Measurements from ENCODE around the gene RFPL1. TPM values are rescaled to one million over a fixed set of nuclear protein-coding genes. Genes with fewer than 3 reads are reported as not detected.

Gene RFPL1
- polyA plus RNA-seq, 1 donor from 2014 or later, result not detected

DNA sequence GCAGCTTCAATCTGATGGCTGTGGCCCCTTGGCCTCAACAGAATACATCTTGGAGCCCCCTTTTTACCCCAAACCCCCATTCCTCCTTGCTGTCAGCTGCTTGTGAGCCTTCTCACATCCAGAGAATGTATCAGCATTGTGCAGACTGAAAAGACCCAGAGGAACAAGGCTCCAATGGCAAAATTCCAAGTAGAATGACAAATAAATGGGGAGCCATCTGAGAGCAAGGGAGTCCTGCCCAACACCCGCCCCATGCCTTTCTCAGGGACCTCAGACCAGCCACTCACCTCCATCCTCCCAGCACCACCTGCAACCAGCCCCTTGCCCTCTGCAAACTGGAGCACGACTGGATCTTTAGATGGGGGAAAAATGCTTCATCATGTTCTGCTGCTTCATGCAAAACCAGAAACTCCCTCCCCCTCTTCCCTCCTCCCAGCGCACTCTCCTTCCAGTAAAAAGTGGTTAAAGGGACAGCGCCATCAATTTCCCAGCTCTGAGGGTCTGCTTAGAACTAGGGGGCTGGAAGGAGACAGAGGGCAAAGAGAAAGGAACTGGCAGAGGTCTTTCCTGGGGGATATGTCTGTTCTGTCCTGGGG is 39.4 kb downstream of the RFPL1 start:
- TF ChIP-seq EZH2 (IDR thresholded peaks at IDR 0.05; ENCODE audit: borderline replicate concordance, insufficient read depth, low read length, poor library complexity, severe bottlenecking) (no peak), TAF1 (IDR thresholded peaks at IDR 0.05; ENCODE audit: low read depth) (no peak), REST (IDR thresholded peaks at IDR 0.05; ENCODE audit: borderline replicate concordance) (no peak), POLR2AphosphoS5 (IDR thresholded peaks at IDR 0.05) (no peak), MXI1 (conservative IDR thresholded peaks at IDR 0.05; ENCODE audit: poor library complexity, severe bottlenecking) (no peak), RAD21 (conservative IDR thresholded peaks at IDR 0.05) (no peak), EP300 (conservative IDR thresholded peaks at IDR 0.05; ENCODE audit: poor library complexity, severe bottlenecking) (no peak), SMC3 (conservative IDR thresholded peaks at IDR 0.05; ENCODE audit: poor library complexity) (no peak)
- TF ChIP-seq, protein P1, sequence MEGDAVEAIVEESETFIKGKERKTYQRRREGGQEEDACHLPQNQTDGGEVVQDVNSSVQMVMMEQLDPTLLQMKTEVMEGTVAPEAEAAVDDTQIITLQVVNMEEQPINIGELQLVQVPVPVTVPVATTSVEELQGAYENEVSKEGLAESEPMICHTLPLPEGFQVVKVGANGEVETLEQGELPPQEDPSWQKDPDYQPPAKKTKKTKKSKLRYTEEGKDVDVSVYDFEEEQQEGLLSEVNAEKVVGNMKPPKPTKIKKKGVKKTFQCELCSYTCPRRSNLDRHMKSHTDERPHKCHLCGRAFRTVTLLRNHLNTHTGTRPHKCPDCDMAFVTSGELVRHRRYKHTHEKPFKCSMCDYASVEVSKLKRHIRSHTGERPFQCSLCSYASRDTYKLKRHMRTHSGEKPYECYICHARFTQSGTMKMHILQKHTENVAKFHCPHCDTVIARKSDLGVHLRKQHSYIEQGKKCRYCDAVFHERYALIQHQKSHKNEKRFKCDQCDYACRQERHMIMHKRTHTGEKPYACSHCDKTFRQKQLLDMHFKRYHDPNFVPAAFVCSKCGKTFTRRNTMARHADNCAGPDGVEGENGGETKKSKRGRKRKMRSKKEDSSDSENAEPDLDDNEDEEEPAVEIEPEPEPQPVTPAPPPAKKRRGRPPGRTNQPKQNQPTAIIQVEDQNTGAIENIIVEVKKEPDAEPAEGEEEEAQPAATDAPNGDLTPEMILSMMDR (IDR thresholded peaks at IDR 0.05; ENCODE audit: poor library complexity, severe bottlenecking), result no peak
- H3K36me3 ChIP-seq (ENCODE audit: insufficient read depth, low read length), result no peaks in the 10 kb centered on the region
- H3K9me3 ChIP-seq (ENCODE audit: low read length), result no peaks in the 10 kb centered on the region
- H3K4me2 ChIP-seq (ENCODE audit: low read length), result no peak overlapping the region
- no peak overlapping the region for H3K27ac ChIP-seq (ENCODE audit: low read length)
- no peaks in the 10 kb centered on the region for H3F3A ChIP-seq (ENCODE audit: insufficient read depth, low read length, poor library complexity, severe bottlenecking)
- no peaks in the 10 kb centered on the region for H4K20me1 ChIP-seq (ENCODE audit: insufficient read depth)
- no peaks in the 10 kb centered on the region for H3K9me2 ChIP-seq (ENCODE audit: insufficient read depth, low read length)
- no peaks in the 10 kb centered on the region for H3K79me2 ChIP-seq (replicated peaks; ENCODE audit: insufficient read depth, low read length)
- H2AFZ ChIP-seq (ENCODE audit: low read depth, low read length), result no peak overlapping the region
- H3K27me3 ChIP-seq (ENCODE audit: insufficient read depth, low read depth, low read length), result peaks cover 51% of the 10 kb centered on the region
- peak overlapping the region; percentile 23 for H3K9ac ChIP-seq (ENCODE audit: low read length)
- peak overlapping the region; percentile 70 for H3K4me3 ChIP-seq (ENCODE audit: low read length)

DNA sequence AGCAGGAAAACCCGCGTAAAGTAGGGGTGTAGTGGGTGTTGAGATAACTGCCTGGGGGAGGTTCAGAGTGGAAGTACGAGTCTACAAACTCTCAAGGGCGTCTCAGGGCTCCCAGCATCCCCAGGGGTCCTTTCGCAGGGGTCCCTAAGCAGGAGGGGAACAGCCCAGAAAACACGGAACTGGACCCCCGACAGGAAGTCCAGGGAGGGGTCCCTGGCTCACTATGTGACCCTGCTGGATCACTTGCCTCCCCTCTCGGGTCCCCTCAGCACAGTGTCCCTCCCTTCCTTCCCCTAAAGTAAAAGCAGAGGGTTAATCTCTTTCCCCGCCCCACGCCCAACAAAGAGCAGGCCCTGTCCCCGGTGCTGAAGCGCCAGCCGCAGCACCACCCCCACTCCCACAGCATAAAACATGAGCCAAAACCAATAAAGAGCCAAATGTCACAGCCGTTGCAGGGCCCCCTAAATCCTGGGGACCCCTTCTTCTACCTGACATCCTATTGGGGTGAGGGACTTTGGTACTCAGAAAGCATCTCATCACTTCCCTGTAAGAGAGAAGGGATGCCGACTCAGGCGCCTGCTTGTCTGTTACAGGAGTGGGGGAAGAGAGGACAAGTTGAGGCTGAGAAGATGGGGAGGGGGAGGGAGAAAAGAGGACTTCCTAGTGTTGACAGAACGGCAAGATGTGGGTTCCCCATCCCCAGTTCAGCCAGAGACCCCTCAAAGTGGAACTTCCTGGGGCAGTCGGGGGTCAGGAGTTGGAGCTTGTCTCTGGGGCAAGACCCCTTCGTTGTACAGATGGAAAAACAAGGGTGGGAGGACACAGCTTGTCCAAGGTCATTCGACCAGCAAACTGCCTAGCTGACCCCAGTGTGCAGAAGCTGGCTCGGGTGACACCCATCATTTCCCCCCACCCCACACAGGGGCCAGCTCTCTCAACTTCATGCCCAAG is 40.2 kb downstream of the RFPL1 start:
- Histone ChIP-seq H2AFZ (ENCODE audit: low read depth, low read length) (no peak overlapping the region), H3K9ac (ENCODE audit: low read length) (peak overlapping the region; percentile 23), H3K4me2 (ENCODE audit: low read length) (no peak overlapping the region), H3K9me3 (ENCODE audit: low read length) (no peaks in the 10 kb centered on the region), H3K9me2 (ENCODE audit: insufficient read depth, low read length) (no peaks in the 10 kb centered on the region), H3K36me3 (ENCODE audit: insufficient read depth, low read length) (no peaks in the 10 kb centered on the region), H3K27me3 (ENCODE audit: insufficient read depth, low read depth, low read length) (peaks cover 51% of the 10 kb centered on the region), H3K4me3 (ENCODE audit: low read length) (peak overlapping the region; percentile 70), H3K27ac (ENCODE audit: low read length) (no peak overlapping the region), H4K20me1 (ENCODE audit: insufficient read depth) (no peaks in the 10 kb centered on the region), H3K79me2 (replicated peaks; ENCODE audit: insufficient read depth, low read length) (no peaks in the 10 kb centered on the region), H3F3A (ENCODE audit: insufficient read depth, low read length, poor library complexity, severe bottlenecking) (no peaks in the 10 kb centered on the region)
- TF ChIP-seq EP300 (conservative IDR thresholded peaks at IDR 0.05; ENCODE audit: poor library complexity, severe bottlenecking) (no peak), TAF1 (IDR thresholded peaks at IDR 0.05; ENCODE audit: low read depth) (no peak), MXI1 (conservative IDR thresholded peaks at IDR 0.05; ENCODE audit: poor library complexity, severe bottlenecking) (no peak), SMC3 (conservative IDR thresholded peaks at IDR 0.05; ENCODE audit: poor library complexity) (no peak), RAD21 (conservative IDR thresholded peaks at IDR 0.05) (no peak), POLR2AphosphoS5 (IDR thresholded peaks at IDR 0.05) (no peak), EZH2 (IDR thresholded peaks at IDR 0.05; ENCODE audit: borderline replicate concordance, insufficient read depth, low read length, poor library complexity, severe bottlenecking) (no peak), REST (IDR thresholded peaks at IDR 0.05; ENCODE audit: borderline replicate concordance) (no peak)
- TF ChIP-seq, protein P1 (IDR thresholded peaks at IDR 0.05; ENCODE audit: poor library complexity, severe bottlenecking), result no peak
